Pancreas (tissue), 10 donors: ENCODE results near the gene PRKCB. TPM values are rescaled to one million over a fixed set of nuclear protein-coding genes. Genes with fewer than 3 reads are reported as not detected.

Source experiments
- ATAC-seq, 4 donors: fragments of 200-7000 bp; cut with Tn5 transposase; one replicate each; pipeline versions ENCODE4 v1.8.0 to v1.9.1; 2020; ENCODE audit warnings: mild to moderate bottlenecking in 4 of 4, moderate library complexity in 4 of 4
- DNase-seq, 6 donors: peaks; one replicate each; pipeline ENCODE4 v3.0.0-alpha.2; 2020
- FAIRE-seq: peaks from 2 replicates; lab custom pipeline; 2012; peaks lifted over from hg19 to GRCh38; lab: Jason Lieb, UNC
- H3K27ac ChIP-seq, 4 donors: fragments of 200-600 bp; sonication (generic); 1 replicate in 3 of 4; 2 replicates in 1 of 4; pipeline versions ENCODE4 v1.5.0 to v1.8.0; 2020
- H3K27me3 ChIP-seq, 4 donors: fragments of 200-600 bp; one replicate each; pipeline ENCODE4 v1.8.0; 2021
- H3K36me3 ChIP-seq, 3 donors: fragments of 200-600 bp; sonication (generic) in 1 of 3; one replicate each; pipeline versions ENCODE4 v1.5.0 to v1.8.0; 2020 to 2021
- H3K4me1 ChIP-seq, 3 donors: fragments of 200-600 bp; one replicate each; pipeline ENCODE4 v1.8.0; 2021
- H3K4me3 ChIP-seq, 4 donors: fragments of 200-600 bp; sonication (generic) in 2 of 4; one replicate each; pipeline versions ENCODE4 v1.5.0 to v1.8.0; 2020 to 2021
- H3K9me3 ChIP-seq, 4 donors: fragments of 200-600 bp; one replicate each; pipeline ENCODE4 v1.8.0; 2021
- CTCF ChIP-seq, 4 donors: fragments of 200-600 bp; sonication (generic) in 3 of 4; IDR thresholded peaks; one replicate each; pipeline versions ENCODE4 v1.5.0 to v1.8.0; 2021; ENCODE audit warnings: antibody characterized with exemption in 4 of 4
- WGBS, 2 donors: extraction: QIAGEN DNeasy Blood & Tissue Kit; methylation state at CpG; one replicate each; pipeline ENCODE4 v1.1.7; 2013; 5-methylcytosine and 5-hydroxymethylcytosine counted together
- intact Hi-C, 3 donors: fragments of 100-400 bp; cut with DNase I; formaldehyde crosslinking; loops; one replicate each; pipeline versions ENCODE4 v1.11.1 to v1.14.2; 2022
- polyA plus RNA-seq, 2 donors: library from polyadenylated mRNA; stranded (reverse); fragments of 200-250 nt; gene quantifications; one replicate each; pipeline ENCODE4 v1.2.3, GENCODE V29; 2013
- total RNA-seq, 6 donors: library from RNA; stranded (reverse); fragmentation: NEBNext Ultra II Directional in 4 of 6; extraction: Animal tissue kit (Norgen Biotek cat#: 25700) in 4 of 6; gene quantifications; one replicate each; pipeline versions ENCODE4 v1.2.1 to v1.2.4, GENCODE V29; 2021 to 2023
- donor health status: healthy with polysubstance abuse.
- donor health status: DM: no; HTN: no; CAD: no; lungs with moderate emphysema.
- donor health status: DM: no; HTN: no; CAD: no.
- donor health status: control.
- donor health status: control.
- donor health status: Bipolar disorder and iron deficiency.
- donor health status: DM: yes; HTN: yes; CAD: no.
- donor health status: DM: no; HTN: no; CAD: no.
- donor health status: DM: no; HTN: no; CAD: no.
- donor health status: DM: yes; HTN: yes; CAD: no.

Gene PRKCB
- total and polyA plus RNA-seq, 8 donors: 0.19 to 4.3 (median 0.61) TPM

GRCh38 chr16:24163935-24164334 is 328.2 kb downstream of the PRKCB start:
- H3K9me3 ChIP-seq: no peaks in the 10 kb centered on the region
- no peaks in the 10 kb centered on the region for H3K36me3 ChIP-seq
- no peak for DNase-seq
- no peak overlapping the region for H3K4me3 ChIP-seq
- intact Hi-C loops: no loop called here
- H3K27me3 ChIP-seq: peaks cover 0 to 4% (median 2%) of the 10 kb centered on the region in 4 donors
- FAIRE-seq: no peak
- 11 to 12% methylated on average over 3 of the region's 3 CpGs for WGBS, 2 donors
- no peak for TF ChIP-seq CTCF (IDR thresholded peaks at IDR 0.05)
- no peak for ATAC-seq
- no peak overlapping the region for H3K27ac ChIP-seq
- H3K4me1 ChIP-seq: no peaks in the 10 kb centered on the region

DNA sequence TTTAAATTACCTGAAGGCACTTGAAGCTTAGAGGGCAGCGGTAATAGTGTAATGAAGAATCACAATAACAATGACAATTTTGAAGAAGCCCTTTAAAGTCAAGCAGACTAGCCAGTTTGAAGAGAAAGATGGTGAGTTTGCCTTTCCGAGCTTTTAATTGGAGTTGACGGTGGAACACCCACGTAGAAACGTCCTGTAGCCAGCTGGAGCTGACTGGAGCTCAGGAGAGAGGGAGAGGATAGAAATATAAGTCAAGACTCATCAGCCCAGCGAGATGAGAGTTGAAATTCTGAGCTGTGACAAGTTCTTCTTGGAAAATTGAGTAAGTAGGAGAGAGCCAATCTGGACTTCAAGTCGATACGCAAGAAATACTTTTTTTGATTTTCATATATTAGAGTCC is 328.6 kb downstream of the PRKCB start:
- TF ChIP-seq CTCF (IDR thresholded peaks at IDR 0.05): no peak
- DNase-seq: no peak
- Histone ChIP-seq H3K4me3 (no peak overlapping the region), H3K27ac (no peak overlapping the region), H3K36me3 (no peaks in the 10 kb centered on the region), H3K27me3 (peaks cover 0 to 4% (median 2%) of the 10 kb centered on the region in 4 donors), H3K4me1 (no peaks in the 10 kb centered on the region), H3K9me3 (no peaks in the 10 kb centered on the region)
- FAIRE-seq: no peak
- no peak for ATAC-seq
- WGBS, 2 donors: 43 to 50% methylated on average over 8 of the region's 8 CpGs
- intact Hi-C loops: no loop called here

DNA sequence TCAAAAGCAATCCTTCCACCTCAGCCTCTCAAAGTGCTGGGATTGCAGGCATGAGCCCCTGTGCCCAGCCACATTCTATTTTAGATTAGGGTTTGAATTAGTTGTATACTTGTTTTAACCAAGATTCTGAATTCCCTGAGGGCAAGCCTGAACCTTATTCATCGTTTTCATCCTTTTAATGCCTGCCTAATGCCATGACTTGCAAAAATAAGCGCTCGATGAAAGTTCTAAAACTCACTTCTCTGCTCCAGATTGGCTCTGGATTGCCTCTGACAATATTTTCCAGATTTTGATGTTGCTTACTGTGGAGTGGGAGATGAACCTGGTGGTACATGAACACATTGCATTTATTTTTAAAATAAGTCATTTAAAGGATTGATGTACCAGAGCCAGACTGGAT is 329.5 kb downstream of the PRKCB start:
- FAIRE-seq: no peak
- Histone ChIP-seq H3K9me3 (no peaks in the 10 kb centered on the region), H3K4me1 (no peaks in the 10 kb centered on the region), H3K27ac (no peak overlapping the region), H3K27me3 (peaks cover 0 to 4% (median 2%) of the 10 kb centered on the region in 4 donors), H3K4me3 (no peak overlapping the region), H3K36me3 (no peaks in the 10 kb centered on the region)
- TF ChIP-seq CTCF (IDR thresholded peaks at IDR 0.05): no peak
- 62 to 74% methylated on average over 3 of the region's 3 CpGs for WGBS, 2 donors
- DNase-seq: no peak
- intact Hi-C loops: no loop called here
- no peak for ATAC-seq

- peaks cover 0 to 4% (median 2%) of the 10 kb centered on the region in 4 donors for H3K27me3 ChIP-seq
- no peak for TF ChIP-seq CTCF (IDR thresholded peaks at IDR 0.05)
- H3K27ac ChIP-seq: no peak overlapping the region
- H3K4me1 ChIP-seq: no peaks in the 10 kb centered on the region
- FAIRE-seq (no peak), ATAC-seq (no peak), DNase-seq (no peak)
- WGBS, 2 donors: 48 to 62% methylated on average over 9 of the region's 9 CpGs
- H3K36me3 ChIP-seq: no peaks in the 10 kb centered on the region
- H3K4me3 ChIP-seq: no peak overlapping the region
- H3K9me3 ChIP-seq: no peaks in the 10 kb centered on the region
- intact Hi-C loops: no loop called here
Observed at GRCh38 chr16:24166661-24167528, 331.1 kb downstream of the PRKCB start.

GRCh38 chr16:24168856-24169255 is 333.1 kb downstream of the PRKCB start:
- H3K36me3 ChIP-seq: no peaks in the 10 kb centered on the region
- intact Hi-C loops: no loop called here
- WGBS, 2 donors: 53 to 56% methylated on average over 3 of the region's 3 CpGs
- DNase-seq (no peak), FAIRE-seq (no peak), ATAC-seq (no peak)
- TF ChIP-seq CTCF (IDR thresholded peaks at IDR 0.05): no peak
- peaks cover 0 to 4% (median 2%) of the 10 kb centered on the region in 4 donors for H3K27me3 ChIP-seq
- no peak overlapping the region for H3K27ac ChIP-seq
- H3K4me3 ChIP-seq: no peak overlapping the region
- no peaks in the 10 kb centered on the region for H3K4me1 ChIP-seq
- no peaks in the 10 kb centered on the region for H3K9me3 ChIP-seq
